Effector memory CD8-positive, alpha-beta T cell (primary cell): ENCODE measurements around the gene SBF2.
"Not testable (repeated sequence)": the region's sequence is repeated elsewhere in the genome, so short reads cannot be mapped to it uniquely, and the experiment has no call there.

Experiments
- ATAC-seq: fragments of 150-1000 bp; cut with Tn5 transposase; replicated peaks from 2 replicates; pipeline ENCODE4 v1.10.0; 2021; ENCODE audit warnings: mild to moderate bottlenecking, moderate library complexity
- DNase-seq, 3 experiments: peaks; one replicate each; pipeline ENCODE4 v3.0.0; 2021
- H3K27ac Mint-ChIP-seq, 2 donors: one replicate each; pipeline ENCODE4 v1.8.0; 2022; ENCODE audit warnings: mild to moderate bottlenecking in 2 of 2, mixed read lengths in 2 of 2, moderate library complexity in 2 of 2
- H3K27me3 Mint-ChIP-seq, 2 donors: one replicate each; pipeline ENCODE4 v1.8.0; 2022; ENCODE audit warnings: mixed read lengths in 2 of 2
- H3K36me3 Mint-ChIP-seq: one replicate; pipeline ENCODE4 v1.8.0; 2022; ENCODE audit warnings: mild to moderate bottlenecking, moderate library complexity, mixed read lengths; ENCODE audit not compliant: insufficient read depth
- H3K4me1 Mint-ChIP-seq, 2 donors: one replicate each; pipeline ENCODE4 v1.8.0; 2022; ENCODE audit warnings: low read depth in 2 of 2, mixed read lengths in 2 of 2
- H3K4me3 Mint-ChIP-seq, 2 donors: one replicate each; pipeline ENCODE4 v1.8.0; 2022; ENCODE audit warnings: mild to moderate bottlenecking in 2 of 2, mixed read lengths in 2 of 2, moderate library complexity in 2 of 2
- H3K9me3 Mint-ChIP-seq, 2 donors: one replicate each; pipeline ENCODE4 v1.8.0; 2022; ENCODE audit warnings: mixed read lengths in 2 of 2

The SBF2 gene

DNA sequence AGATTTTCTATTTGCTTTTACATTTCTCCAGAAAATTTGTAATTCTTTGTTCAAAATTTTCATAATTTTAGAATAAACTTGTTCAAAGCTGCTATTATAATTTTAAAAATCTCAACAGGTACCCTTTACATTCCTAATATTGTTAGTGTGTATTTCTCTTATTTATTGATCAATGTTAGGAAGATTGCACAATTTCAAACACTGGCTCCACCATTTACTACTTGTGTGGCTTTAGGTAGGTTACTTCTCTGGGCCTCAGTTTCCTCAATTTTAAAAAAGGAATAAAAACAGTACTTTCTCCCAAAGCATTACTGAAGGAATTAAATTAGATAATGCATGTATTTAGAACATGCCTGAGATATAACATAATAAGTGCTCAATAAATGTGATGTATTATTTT is 180.2 kb downstream of the SBF2 start:
- no peak for DNase-seq
- H3K4me1 Mint-ChIP-seq, result no peaks in the 10 kb centered on the region
- H3K4me3 Mint-ChIP-seq, result no peak overlapping the region
- no peaks in the 10 kb centered on the region for H3K27me3 Mint-ChIP-seq
- peaks cover 2% of the 10 kb centered on the region for H3K36me3 Mint-ChIP-seq
- no peak for ATAC-seq
- H3K27ac Mint-ChIP-seq, result no peak overlapping the region
- H3K9me3 Mint-ChIP-seq, result peaks cover 0 to 3% of the 10 kb centered on the region in 2 donors

DNA sequence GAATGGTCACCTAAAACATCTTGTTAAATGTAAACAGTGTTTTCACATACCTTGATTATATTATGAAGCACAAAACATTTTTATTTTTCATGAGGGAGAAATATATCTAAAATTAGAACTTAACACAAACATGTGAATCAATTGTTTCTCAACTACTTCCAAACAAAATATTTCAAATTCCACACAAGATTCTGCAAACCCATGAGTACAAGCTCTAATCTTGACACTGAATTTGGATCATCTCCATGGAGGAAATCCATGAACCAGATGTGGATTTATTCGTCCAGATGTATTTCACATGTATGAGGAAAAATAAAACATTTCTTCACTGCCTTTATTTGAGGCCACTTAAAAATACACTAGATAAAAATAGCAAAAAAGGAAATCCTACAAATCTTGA is 184.2 kb downstream of the SBF2 start:
- H3K27ac Mint-ChIP-seq, result no peak overlapping the region
- no peaks in the 10 kb centered on the region for H3K36me3 Mint-ChIP-seq
- ATAC-seq (no peak), DNase-seq (no peak)
- no peak overlapping the region for H3K4me3 Mint-ChIP-seq
- H3K27me3 Mint-ChIP-seq, result no peaks in the 10 kb centered on the region
- no peaks in the 10 kb centered on the region for H3K4me1 Mint-ChIP-seq
- peaks cover 0 to 3% of the 10 kb centered on the region in 2 donors for H3K9me3 Mint-ChIP-seq

DNA sequence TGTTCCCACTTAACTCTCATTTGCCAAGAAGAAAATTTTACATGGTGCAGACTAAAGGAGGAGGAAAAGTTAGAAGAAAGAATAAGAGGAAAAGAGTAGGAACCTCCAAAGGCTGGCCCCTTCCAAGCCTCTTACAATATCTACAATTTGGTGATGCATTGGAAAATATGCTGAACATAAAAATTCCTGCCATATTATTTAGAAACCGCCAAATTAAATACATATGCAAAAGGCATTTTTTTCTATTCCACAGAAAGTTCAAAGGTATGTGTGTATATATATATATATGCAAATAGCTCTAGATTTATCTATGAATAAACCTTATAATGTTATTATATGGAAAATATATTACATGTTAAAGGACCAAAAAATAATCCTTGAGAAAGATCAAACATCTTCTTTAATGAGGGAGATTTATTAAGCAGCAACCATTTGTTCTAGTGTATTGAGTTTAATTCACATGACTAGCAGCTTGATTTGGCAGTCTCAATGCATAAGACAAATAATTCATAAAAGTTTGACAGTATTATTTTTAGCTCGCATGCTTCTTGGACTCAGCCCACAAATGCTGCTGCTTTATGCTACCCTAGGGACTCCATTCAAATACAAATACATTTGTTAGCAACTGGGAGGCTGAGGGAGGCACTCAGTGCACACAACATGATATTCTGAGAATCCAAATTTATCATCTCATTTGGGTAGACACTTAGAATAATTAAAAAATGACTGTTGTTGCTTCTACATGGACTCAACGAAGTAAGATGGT is 184.9 kb downstream of the SBF2 start:
- DNase-seq (no peak), ATAC-seq (no peak)
- H3K36me3 Mint-ChIP-seq, result no peaks in the 10 kb centered on the region
- no peak overlapping the region for H3K4me3 Mint-ChIP-seq
- H3K9me3 Mint-ChIP-seq, result peaks cover 0 to 3% of the 10 kb centered on the region in 2 donors
- H3K4me1 Mint-ChIP-seq, result no peaks in the 10 kb centered on the region
- no peak overlapping the region for H3K27ac Mint-ChIP-seq
- no peaks in the 10 kb centered on the region for H3K27me3 Mint-ChIP-seq

DNA sequence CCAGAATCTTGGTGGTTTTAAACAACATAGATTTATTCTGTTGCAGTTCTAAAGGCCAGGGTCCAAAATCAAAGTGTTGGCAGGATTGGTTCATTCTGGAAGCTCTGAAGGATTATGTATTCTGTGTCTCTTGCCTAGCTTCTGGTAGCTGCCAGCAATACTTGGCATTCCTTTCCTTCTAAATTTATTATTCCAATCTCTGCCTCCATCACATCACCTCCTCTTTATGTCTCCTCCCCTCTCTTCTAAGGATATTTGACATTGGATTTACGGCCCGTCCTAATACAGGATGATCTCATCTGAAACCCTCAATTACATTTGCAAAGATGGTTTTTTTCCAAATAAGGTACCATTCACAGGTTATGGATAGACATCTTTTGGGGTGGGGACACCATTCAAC is 186.5 kb downstream of the SBF2 start:
- ATAC-seq (no peak), DNase-seq (no peak)
- Mint-ChIP-seq H3K4me3 (no peak overlapping the region), H3K27ac (no peak overlapping the region), H3K9me3 (peaks cover 0 to 3% of the 10 kb centered on the region in 2 donors), H3K27me3 (no peaks in the 10 kb centered on the region), H3K4me1 (no peaks in the 10 kb centered on the region), H3K36me3 (no peaks in the 10 kb centered on the region)

DNA sequence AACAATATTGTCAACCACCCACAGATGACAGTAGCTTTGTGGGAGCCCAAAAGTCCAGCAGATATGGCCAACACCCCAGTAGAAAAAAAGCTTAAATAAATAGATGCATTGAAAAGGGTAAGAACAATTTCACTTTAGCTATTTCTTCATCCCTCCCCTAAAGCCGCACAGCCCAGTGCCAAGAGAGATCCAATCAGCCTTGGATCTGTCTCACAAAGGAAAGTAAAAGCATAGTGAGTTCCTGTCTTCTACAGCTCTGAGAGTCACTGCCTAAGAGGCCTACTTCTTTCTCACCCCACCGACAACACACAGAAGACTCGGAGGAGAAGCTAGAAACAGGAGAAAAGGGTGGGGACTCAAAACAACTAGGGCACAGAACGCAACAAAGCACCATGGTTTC is 196.4 kb downstream of the SBF2 start:
- no peaks in the 10 kb centered on the region for H3K4me1 Mint-ChIP-seq
- no peak for DNase-seq
- peaks cover 5 to 10% of the 10 kb centered on the region in 2 donors for H3K9me3 Mint-ChIP-seq
- no peaks in the 10 kb centered on the region for H3K36me3 Mint-ChIP-seq
- no peak for ATAC-seq
- no peak overlapping the region for H3K4me3 Mint-ChIP-seq
- H3K27ac Mint-ChIP-seq, result no peak overlapping the region
- no peaks in the 10 kb centered on the region for H3K27me3 Mint-ChIP-seq

DNA sequence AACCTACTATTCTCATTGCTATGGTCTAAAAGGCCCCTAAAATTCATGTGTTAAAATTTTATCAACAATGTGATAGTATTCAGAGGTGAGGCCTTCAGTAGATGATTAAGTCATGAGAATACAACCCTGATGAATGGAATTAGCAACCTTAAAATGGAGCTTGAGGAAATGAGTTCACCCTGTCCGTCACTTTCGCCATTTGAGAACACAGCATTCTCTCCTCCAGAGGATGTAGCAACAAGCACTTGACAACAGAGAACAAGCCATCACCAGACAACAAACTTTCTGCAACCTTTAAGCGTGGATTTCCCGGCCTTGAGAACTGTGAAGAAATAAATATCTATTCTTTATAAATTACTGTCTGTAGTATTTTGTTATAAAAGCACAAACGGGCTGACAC is 197.0 kb downstream of the SBF2 start:
- no peak overlapping the region for H3K4me3 Mint-ChIP-seq
- H3K4me1 Mint-ChIP-seq, result no peaks in the 10 kb centered on the region
- no peak for DNase-seq
- peaks cover 5 to 10% of the 10 kb centered on the region in 2 donors for H3K9me3 Mint-ChIP-seq
- H3K27ac Mint-ChIP-seq, result no peak overlapping the region
- ATAC-seq, result no peak
- no peaks in the 10 kb centered on the region for H3K36me3 Mint-ChIP-seq
- H3K27me3 Mint-ChIP-seq, result no peaks in the 10 kb centered on the region

DNA sequence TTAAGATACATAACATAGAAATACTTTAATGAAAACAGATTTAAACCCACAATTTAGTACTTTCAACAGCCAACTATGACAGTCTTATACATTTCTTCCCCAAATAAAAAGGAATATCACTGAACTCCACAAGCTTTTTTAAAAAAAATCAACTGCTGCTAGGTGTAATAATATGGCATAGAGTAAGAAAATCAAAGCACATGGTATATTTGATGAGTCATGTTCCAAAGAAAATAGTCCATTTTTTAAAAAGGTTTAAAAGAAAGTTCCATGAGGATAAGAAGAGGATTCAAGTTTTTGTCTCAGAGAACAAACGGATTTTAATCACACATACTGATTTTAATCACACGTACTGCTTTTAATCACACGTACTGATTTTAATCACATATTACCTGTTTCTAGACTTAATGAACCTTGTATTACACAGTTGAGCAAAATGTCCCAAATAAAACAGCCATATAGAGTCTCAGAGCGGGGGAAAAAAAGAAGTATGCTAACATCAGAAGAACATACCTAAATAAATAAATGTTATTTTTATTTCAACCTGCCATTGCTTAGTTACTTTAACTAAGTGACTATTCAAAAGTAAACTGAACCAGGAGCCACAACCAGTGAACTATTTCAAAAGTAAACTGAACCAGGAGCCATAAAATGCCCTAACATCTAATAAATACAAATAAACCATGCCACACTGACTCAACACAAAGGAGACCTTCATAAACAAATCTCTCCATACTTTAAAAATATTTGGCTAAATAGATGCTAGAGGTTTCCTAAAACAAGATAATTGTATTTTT is 198.4 kb downstream of the SBF2 start:
- Mint-ChIP-seq H3K27ac (no peak overlapping the region), H3K4me3 (no peak overlapping the region), H3K36me3 (no peaks in the 10 kb centered on the region), H3K4me1 (peaks cover 4 to 10% of the 10 kb centered on the region in 2 donors), H3K9me3 (peaks cover 5 to 10% of the 10 kb centered on the region in 2 donors), H3K27me3 (no peaks in the 10 kb centered on the region)
- DNase-seq, result no peak
- no peak for ATAC-seq

DNA sequence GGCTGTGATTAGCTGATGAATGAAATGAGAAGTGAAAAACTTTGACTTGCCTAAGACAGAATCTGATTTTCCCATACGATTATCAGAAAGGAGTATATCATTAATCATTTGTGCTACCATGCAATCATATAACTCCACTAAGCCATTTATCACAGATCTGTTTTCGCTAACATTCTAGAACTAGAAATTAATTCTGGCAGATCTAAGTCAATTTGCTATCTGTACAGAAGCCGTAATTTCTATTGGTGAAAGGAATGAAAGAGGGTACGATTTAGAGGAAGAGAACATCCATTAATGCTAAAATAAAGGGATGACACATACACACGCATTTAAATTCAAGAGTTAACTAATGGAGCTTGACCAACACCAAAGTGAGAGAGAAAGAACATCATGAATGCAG is 201.6 kb downstream of the SBF2 start:
- H3K27me3 Mint-ChIP-seq, result no peaks in the 10 kb centered on the region
- no peaks in the 10 kb centered on the region for H3K9me3 Mint-ChIP-seq
- no peak for ATAC-seq
- no peak for DNase-seq
- H3K36me3 Mint-ChIP-seq, result no peaks in the 10 kb centered on the region
- H3K4me3 Mint-ChIP-seq, result no peak overlapping the region
- peaks cover 7 to 21% of the 10 kb centered on the region in 2 donors for H3K4me1 Mint-ChIP-seq
- no peak overlapping the region for H3K27ac Mint-ChIP-seq

DNA sequence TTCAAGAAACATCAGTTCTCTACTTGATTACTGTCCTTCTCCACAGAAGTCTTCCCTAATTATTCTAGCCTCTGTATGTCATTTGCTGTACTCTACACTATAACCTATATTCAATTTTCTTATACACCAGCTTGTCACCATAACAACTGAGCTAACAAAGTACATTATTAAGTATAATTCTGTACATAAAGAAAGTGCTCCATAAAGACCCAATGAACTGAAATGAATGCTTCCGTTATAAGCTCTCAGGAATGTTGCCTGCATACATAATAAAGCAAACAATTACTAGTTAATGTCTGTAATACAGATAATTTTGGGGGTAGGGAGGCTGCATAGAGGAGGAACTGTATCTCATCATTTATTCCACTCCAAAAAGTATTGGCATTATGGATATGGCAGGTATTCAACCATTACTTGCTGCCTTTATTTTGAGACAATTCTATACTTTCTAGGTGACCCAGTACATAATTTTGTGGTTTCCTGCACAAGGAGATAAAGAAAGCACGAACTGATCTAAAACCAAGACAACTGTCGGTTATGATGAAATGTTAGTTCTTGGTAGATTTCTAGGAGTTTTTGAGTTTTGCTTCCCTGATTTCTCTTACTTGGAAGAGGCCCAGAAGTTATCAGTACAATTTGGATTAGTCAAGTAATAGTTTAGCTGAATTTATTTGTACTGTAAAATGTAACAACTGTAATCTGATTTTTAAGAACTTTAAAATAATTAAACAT is 202.5 kb downstream of the SBF2 start:
- H3K36me3 Mint-ChIP-seq, result no peaks in the 10 kb centered on the region
- H3K9me3 Mint-ChIP-seq, result no peaks in the 10 kb centered on the region
- H3K4me1 Mint-ChIP-seq, result peaks cover 7 to 21% of the 10 kb centered on the region in 2 donors
- ATAC-seq (no peak), DNase-seq (no peak)
- H3K27ac Mint-ChIP-seq, result no peak overlapping the region
- no peak overlapping the region for H3K4me3 Mint-ChIP-seq
- no peaks in the 10 kb centered on the region for H3K27me3 Mint-ChIP-seq

DNA sequence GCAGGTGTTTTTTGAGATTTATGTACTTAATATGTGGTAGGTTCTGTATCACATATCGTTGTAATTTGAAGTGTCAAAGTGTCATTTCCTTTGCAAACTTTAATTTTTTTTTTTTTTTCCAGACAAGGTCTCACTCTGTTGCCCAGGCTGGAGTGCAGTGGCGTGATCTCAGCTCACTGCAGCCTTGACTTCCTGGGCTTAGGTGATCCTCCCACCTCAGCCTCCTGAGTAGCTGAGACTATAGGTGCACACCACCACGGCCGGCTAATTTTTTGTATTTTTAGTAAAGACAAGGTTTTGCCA is 206.1 kb downstream of the SBF2 start:
- not testable (repeated sequence) for ATAC-seq, H3K9me3 Mint-ChIP-seq, DNase-seq, H3K4me3 Mint-ChIP-seq, H3K27me3 Mint-ChIP-seq, H3K36me3 Mint-ChIP-seq
- peaks cover 7 to 21% of the 10 kb centered on the region in 2 donors for H3K4me1 Mint-ChIP-seq
- H3K27ac Mint-ChIP-seq, result peak overlapping the region in 1 of 2 donors; percentile 31

DNA sequence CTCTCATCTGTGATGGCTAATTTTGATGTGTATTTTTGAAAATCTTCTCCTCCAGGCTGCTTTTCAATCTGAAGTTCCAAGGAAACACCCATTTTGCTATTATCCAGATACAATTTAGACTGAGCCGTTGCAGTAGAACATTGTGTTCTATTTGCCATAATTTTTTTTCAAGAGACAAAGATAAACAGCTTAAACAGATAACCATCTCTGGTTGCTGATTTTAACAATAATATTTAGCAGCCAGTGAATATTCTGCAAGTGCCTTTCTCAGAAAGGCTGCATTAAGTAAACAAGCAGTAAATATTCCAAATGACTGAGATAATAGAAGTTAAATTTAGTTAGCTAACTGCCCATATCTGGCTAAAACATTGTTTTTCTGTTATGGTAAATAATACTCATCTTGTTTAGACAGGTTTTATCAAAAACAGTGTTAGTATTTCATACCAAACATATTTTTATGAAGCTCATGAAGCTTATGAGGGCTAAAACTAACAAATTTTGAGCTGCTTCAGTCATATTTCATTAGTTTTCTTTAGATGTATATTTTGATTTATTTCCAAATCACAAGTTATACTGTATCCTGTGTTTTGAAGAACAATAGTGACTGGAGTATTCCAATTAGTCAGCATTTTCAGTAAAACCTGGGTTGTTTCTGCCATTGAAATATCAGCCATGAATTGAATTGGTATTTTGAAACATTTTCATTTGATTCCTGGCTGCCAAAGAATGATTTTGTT is 206.7 kb downstream of the SBF2 start:
- Mint-ChIP-seq H3K4me1 (peaks cover 7 to 21% of the 10 kb centered on the region in 2 donors), H3K27ac (no peak overlapping the region), H3K27me3 (no peaks in the 10 kb centered on the region), H3K4me3 (no peak overlapping the region), H3K9me3 (no peaks in the 10 kb centered on the region), H3K36me3 (no peaks in the 10 kb centered on the region)
- DNase-seq, result no peak
- ATAC-seq, result no peak

DNA sequence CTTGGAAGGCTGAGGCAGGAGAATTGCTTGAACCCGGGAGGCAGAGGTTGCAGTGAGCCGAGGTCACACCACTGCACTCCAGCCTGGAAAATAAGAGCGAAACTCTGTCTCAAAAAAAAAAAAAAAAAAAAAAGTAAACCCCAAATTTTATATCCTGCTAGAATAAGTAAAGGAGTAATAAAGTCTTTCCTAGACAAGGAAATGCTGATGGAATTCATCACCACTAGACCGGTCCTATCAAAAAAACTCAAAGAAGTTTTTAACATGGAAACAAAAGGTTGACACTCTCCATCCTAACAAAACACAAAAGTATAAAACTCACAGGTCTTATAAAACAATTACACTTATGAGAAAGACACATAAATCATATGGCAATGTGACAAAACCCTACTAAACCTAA is 213.9 kb downstream of the SBF2 start:
- no peaks in the 10 kb centered on the region for H3K27me3 Mint-ChIP-seq
- ATAC-seq (no peak), DNase-seq (no peak)
- H3K9me3 Mint-ChIP-seq, result no peaks in the 10 kb centered on the region
- no peak overlapping the region for H3K4me3 Mint-ChIP-seq
- H3K4me1 Mint-ChIP-seq, result peaks cover 4% of the 10 kb centered on the region in 2 donors
- no peak overlapping the region for H3K27ac Mint-ChIP-seq
- peaks cover 5% of the 10 kb centered on the region for H3K36me3 Mint-ChIP-seq

DNA sequence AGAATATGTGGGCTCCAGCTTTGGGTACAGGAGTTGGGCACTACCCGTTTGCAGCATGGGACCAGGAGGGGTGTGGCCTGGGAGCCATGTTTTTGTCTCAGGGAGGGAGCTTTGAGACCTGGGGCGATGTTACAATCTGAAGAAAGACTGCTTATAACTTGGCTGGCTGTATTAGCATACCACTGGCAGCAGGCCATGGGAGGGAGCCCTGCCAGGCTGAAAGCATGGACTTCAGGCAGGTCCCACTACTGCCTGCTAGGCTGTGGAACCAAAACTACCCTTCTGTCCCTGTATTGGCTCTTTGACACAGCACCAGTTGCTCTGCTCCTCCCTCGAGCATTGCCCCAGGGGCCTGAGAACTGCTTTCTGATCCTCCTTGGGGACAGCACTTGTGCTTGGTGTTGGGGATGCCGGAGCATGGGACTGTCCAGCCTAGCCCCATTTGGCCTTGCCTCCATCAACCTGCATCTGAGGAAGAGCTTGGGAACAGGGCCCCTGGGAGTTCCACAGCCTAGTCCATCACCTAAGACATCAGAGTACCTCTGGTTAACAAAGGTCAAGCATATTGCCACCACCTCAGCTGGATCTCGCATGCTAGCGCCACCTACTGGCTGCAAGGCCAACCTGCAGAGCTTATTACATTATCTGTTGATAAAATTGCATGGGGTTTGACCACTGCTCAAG is 217.4 kb downstream of the SBF2 start:
- ATAC-seq (no peak), DNase-seq (no peak)
- Mint-ChIP-seq H3K27ac (no peak overlapping the region), H3K4me3 (no peak overlapping the region), H3K27me3 (no peaks in the 10 kb centered on the region), H3K9me3 (no peaks in the 10 kb centered on the region), H3K4me1 (peaks cover 4% of the 10 kb centered on the region in 2 donors), H3K36me3 (peaks cover 5% of the 10 kb centered on the region)
